IPS-NIHi11 (cell line): ENCODE results near the gene DDX53.

Experiments used
- DNase-seq: peaks from one replicate; pipeline ENCODE4 v3.0.0; 2012; ENCODE audit warnings: mixed read lengths, low spot score

Gene DDX53

DNA sequence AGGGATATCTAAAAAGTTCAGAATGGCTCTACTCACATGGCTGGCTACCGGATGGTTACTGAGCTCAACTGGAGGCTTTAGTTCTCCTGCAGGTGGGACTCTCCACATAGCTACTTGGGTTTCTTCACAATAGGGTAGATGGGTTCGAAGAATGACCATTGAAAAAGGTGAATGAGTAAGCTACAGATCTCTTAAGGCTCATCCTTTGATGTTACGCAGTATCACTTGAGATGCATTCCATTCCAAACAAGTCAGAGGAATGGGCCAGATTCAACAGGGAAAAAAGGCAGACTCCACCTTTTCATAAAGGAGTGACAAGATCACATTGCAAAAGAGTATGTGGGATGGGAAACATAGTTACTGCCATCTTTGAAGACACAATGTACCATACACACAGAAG is 52.6 kb downstream of the DDX53 start:
- DNase-seq = no peak
